GM15510 (cell line): Measurements from ENCODE around the gene PPFIA4.

Experiments
- POLR2A ChIP-seq: IDR thresholded peaks from 3 replicates; pipeline ENCODE4 v1.6.1; 2011; ENCODE audit warnings: borderline replicate concordance; ENCODE audit not compliant: insufficient read length; ENCODE audit errors: extremely low read depth

Gene PPFIA4

DNA sequence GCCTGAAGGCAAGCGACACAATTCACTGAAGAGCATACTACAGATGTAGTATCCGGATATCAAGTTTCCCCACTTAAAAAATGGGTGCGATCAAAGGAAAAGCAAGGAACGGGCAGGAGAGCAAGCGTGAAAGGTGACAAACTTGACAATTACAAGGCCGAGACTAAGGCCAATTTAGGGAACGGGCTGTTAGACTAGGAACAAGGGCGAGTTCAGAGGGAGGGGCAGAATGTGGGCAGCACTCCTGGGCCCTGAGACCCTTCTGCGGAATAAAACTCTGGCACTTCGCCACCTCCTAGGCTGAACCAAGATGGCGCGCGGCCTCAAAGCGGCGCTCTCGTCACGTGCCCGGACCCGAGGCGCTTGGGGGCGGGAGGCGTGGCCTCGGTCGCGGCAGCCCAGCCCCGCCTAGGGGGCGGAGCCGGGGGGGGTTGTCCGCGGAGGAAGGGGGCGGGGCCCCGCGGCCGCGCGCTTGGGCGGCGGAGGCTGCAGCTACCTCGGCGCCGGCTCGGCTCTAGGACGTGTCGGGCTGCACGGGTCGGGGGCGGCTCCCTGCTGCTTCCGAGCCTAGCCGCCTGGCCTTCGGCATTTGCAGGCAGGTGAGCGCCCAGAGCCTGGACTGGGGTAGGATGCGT is at the start of gene PPFIA4:
PPFIA4 (plus strand) TSS at position 461 of the 635 bp plus-strand sequence. CDS start 12,518 bp downstream, outside the sequence.
- peak; percentile 39 for TF ChIP-seq POLR2A

DNA sequence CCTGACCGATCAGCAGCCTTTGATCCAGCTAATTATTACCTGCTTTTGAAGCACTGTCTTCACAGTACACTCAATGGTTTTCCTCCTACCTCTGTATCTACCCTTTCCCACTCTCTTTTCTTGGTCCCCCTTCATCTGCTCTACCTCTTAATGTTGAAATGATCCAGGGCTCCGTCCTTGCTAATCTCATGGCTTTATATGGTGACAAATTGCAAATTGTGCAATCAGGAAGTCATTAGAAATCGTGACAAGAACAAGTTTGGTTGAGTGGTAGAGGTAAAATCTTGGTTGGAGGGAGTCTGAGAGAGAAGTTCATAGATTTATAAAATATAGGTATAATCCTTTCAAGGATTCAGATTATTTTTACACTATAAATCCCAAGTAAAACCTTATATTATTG is 49.7 kb upstream of the PPFIA4 start:
- no peak for TF ChIP-seq POLR2A

DNA sequence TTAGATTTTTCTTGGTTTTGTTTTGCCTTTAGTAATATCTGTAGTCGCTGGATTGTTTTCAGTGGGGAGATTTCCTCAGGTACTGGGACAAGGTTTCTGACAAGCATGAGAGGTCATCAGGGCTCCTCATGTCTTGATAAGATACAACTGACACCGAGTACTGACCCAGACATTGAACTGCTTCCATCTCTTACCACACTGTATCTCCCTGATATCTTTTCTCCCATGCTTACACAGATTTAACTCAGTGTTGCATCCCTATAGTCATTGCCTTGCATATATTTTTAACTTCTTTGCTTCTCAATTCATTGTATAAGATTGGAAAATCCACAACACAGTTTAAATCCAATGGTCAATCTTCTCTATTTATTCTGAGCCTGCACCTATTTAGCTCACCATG is 46.8 kb upstream of the PPFIA4 start:
- no peak for TF ChIP-seq POLR2A

DNA sequence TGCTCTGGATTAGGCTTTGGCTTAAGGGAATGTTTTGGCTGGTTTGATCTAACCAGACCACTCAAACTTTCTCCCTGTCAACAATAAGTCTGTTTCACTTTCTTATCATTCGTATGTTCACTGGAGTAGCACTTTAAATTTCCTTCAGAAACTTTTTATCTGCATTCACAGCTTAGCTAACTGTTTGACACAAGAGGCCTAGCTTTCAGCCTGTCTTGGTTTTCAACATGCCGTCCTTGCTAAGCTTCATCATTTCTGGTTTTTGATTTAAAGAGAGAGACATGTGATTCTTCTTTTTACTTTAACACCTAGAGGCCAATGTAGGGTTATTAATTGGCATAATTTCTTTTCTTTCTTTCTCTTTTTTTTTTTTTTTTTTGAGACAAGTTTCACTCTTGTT is 44.4 kb upstream of the PPFIA4 start:
- no peak for TF ChIP-seq POLR2A

DNA sequence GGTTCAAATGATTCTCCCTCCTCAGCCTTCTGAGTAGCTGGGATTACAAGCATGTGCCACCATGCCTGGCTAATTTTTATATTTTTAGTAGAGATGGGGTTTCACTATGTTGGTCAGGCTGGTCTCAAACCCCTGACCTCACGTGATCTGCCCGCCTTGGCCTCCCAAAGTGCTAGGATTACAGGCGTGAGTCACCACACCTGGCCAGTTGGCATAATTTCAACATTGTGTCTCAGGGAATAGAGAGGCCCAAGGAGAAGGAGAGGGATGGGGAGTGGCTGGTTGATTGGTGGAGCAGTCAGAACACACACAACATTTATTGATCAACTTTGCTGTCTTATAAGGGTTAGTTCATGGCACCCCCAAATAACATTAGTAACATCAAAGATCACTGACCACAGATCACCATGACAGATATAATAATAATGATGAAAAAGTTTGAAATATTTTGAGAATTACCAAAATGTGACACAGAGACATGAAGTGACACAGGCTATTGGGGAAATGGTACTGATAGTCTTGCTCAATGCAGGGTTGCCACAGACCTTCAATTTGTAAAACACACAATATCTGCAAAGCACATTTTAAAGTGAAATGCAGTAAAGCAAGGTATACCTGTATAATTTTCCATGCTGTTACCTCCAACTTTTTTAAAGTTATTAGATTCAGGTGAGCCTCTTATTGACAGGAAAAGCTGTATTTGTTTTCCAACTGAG is 43.4 kb upstream of the PPFIA4 start:
- no peak for TF ChIP-seq POLR2A

DNA sequence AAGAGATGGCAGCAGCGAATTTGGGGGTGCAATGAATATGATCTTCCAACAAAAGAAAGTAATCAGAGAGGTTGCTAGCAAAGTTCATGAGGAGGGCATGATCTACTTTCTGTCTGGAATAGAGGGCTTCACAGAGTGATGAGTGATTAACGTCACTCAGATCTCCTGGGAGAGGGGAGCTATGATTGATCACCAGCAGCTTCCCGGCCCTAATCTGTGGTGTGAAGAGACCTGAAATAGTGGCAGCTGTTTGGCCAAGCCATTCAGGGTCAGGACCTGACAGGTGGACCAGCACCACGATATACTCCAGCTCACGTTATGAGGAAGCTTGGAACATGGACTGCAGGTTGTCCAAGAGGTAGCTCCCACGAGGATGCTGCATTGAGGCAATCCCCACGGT is 39.0 kb upstream of the PPFIA4 start:
- no peak for TF ChIP-seq POLR2A

DNA sequence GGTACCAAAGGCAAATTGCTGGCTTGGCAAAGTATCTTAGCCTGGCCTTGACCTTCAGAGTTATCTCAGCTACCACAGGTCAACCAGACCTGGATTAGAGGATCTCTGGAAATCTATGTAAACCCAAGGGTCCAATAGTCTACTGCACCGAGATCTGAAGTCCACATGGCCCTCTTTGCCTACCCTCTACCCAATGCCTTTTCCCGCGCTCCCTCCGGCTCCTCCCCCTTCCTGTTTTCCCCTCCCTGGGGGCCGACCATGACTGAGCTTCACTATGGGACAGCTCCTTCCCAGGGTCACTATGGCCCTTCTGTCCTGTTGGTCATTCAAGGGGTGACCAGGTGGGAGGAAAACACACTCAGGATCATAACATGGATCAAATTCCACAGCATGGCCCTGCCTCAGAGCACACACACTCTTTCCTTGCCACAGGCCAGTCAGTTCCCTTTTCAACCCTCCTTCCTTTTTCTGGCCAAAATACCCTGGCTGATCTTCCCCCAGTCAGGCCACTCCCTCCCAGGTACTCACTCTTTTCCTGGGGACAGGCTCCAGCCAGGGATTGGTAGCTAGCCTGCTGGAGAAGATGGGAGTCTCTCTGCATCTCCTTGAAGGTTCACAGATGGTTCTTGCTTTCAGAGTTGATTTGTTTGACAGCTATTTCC is 38.2 kb upstream of the PPFIA4 start:
- TF ChIP-seq POLR2A, result no peak

DNA sequence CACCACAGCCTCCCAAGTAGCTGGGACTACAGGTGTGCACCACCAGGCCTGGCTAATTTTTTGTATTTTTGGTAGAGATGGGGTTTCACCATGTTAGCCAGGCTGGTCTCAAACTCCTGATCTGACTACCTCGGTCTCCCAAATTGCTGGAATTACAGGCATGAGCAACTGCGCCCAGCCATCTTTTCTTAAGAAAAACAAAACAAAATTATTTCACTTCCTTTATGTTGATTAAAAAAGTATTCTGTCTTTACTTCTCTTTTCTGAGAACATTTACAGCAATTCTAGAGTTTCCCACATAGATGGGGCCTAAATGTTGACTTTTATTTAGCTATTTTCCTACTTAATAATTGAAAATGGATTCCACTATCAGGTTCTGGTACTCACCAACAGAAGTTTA is 36.4 kb upstream of the PPFIA4 start:
- no peak for TF ChIP-seq POLR2A

DNA sequence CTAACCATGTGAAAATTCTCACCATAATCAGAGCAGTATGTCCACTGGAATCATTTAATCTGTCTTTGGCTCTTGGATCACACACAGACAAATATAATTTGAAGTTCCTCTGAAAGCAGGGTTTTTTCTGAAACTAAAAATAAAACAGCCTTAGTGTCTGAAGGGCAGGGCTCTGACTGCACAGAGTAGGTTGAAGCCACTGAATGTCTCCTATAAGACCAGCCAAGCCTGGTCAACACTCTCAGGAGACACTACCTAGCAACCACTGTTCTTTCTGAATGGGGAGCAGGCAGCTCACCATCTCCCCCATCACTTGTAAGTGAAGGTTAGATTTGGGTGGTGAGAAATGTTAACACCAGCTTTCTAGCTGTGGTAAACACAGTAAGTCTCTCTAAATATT is 35.2 kb upstream of the PPFIA4 start:
- TF ChIP-seq POLR2A, result no peak

DNA sequence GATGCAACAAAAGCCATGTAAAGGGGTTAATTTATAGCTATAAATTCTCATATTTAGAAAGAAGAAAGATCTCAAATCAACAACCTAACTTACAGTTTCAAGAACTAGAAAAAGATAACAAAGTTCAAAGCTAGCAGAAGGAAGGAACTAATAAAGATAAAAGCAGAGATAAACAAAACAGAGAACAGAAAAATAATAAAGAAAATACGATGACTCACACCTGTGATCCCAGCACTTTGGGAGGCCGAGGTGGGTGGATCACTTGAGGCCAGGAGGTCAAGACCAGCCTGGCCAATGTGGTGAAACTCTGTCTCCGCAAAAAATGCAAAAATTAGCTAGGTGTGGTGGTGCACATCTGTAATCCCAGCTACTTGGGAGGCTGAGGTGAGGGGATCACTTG is 31.5 kb upstream of the PPFIA4 start:
- TF ChIP-seq POLR2A, result no peak

DNA sequence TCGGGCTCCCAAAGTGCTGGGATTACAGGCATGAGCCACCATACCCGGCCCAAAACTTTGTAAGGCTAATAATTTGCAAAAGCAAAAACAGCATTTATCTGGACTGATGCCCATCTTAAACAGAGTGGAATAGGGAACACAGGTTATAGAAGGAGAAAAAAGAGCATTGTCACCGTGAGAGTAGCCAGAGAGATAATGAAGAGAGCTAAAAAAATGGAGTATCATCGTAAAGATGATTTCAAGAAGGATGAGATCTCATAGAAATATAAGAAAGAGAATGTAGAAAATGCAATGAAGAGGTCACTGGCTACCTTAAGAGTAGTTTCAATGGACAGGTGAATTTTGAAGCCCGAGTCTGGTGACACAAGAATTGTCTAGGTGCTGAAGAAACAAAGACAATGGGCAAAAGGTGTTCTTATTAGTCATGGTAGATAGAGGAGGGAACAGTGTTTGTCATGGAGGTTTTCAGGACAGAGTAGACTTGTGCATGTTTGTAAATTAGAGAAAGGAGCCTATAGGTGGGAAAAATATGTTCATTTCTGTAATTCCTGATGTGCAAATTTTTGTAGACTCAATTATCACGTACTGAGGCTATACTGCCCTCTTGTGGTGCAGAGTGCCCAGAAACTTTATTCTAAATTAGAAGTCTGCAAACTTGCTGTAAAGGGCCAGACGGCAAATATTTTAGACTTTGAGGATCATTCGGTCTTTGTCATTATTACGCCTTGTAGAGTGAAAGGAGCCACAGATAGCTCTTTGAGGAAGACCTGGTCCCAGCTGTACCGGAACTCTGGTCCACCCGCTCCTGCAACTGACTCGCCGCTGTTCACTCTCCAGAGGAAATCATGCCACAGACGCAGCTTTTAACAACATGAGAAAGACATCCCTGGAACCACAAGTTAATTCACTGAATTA is 27.2 kb upstream of the PPFIA4 start:
- TF ChIP-seq POLR2A, result no peak

DNA sequence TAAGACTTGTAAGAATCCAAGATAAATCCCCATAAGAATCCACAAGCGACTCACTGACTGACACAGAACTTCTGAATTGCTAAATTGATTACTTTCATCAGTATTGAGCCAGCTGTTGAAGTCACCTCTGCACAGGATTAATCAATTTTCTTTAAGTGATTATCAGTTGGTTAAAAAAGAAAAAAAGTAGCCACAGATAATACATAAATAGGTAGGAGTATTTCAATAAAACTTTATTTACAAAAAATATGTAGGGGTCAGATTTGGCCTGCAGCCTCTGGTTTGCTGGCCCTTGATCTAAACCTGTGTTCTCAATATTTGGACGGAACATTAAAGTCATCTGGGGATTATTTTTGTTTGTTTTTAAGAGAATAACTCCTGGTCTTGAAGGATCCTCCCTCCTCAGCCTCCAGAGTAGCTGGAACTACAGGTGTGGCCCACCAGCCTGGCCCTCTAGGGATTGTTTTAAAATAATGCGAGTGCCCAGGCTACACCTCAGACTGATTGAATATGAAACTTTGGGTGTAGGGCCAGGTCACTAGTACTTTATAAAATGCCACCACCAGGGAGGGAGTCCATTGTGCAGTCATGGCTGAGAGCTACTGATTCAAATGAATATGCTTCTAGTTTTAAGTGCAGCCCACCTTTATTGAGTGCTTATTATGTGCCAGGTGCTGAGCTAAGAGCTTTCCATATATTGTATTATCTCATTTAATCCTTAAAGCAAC is 25.9 kb upstream of the PPFIA4 start:
- no peak for TF ChIP-seq POLR2A

DNA sequence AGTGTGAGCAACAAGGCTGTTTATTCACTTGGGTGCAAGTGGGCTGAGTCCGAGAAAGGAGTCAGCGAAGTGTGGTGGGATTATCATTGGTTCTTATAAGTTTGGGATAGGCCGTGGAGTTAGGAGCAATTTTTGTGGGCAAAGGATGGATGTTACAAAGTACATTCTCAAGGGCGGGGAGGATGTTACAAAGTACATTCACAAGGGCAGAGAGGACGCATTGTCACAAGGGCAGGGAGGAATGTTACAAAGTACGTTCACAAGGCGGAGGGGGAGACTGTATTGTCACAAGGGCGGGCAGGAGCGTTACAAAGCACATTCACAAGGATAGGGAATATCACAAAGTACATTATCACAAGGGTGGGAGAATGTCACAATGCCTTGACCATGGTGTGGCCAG is 24.3 kb upstream of the PPFIA4 start:
- TF ChIP-seq POLR2A, result no peak

DNA sequence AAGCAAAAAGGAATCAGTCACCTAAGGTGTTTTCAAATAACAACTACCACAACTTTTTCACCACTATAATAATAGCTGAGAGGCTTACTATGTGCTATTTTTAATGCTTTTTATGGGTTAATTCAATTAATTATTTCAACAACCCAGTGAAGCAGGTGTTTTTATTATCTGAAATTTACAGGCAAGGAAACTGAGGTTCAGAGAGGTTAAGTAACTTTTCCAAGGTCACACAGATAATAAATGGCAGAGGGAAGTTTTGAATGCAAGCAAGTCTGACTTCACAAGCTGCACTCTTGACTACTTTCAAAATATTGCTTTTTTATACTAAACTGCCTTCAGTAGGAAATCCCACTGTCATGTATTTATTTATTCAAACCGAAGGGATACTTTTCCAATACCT is 23.3 kb upstream of the PPFIA4 start:
- TF ChIP-seq POLR2A, result no peak
